Measurements from ENCODE around the gene GALNT7. TPM values are rescaled to one million over a fixed set of nuclear protein-coding genes. Genes with fewer than 3 reads are reported as not detected.

The GALNT7 gene
- total and polyA plus RNA-seq, 10 of the 15 experiments (the other 5 are each of a cell fraction or from before 2014, with no cell fraction given), result 14.2 to 33.2 (median 28.9) TPM

DNA sequence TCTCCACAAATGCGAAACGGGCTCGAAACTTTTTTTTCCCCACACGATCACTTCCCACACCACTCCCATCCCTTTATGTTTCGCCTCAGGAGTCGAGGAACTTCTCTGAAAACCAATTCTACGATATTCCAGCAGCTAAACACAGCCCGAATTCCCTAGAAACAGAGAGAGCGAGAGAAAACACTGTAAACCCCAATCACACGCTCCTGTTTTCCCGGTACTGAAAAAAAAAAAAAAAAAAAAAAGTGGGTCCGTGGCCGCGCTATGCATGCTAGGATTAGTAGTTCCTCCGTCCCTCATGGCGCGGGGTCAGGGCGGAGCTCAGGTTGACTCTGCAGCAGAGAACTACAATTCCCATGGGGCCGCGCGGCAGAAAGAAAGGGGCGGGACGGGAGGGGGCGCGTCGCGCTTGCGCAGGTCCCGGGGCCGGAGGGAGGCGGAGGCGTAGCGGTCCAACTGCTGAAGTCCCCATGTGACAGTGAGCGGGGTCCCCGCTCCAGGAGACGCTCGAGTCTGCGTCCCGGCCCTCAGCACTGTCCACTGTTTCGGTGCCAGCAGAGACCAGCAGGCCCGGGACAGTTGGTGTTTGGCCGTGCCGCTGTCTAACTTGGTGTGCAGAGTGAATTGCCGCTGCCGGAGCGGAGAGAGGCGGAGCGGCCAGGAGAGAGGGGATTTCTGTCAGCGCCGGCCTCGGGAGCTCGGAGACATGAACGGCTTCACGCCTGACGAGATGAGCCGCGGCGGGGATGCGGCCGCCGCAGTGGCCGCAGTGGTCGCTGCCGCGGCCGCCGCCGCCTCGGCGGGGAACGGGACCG is 202.1 kb downstream of the GALNT7 start, which contains the start of gene SAP30 (continued):
- TF ChIP-seq POLR2AphosphoS2 (IDR thresholded peaks at IDR 0.05; ENCODE audit: low read depth, low read length) (peak; percentile 68), KDM1A (IDR thresholded peaks at IDR 0.05; ENCODE audit: borderline replicate concordance) (no peak), TAF1 (IDR thresholded peaks at IDR 0.05; ENCODE audit: borderline replicate concordance, low read depth, low read length) (peak; percentile 9; the same call in 1 of the 2 replicates), ZBTB40 (IDR thresholded peaks at IDR 0.05; ENCODE audit: borderline replicate concordance) (peak; percentile 39; the same call in 1 of the 2 replicates), BACH1 (IDR thresholded peaks at IDR 0.05; ENCODE audit: borderline replicate concordance) (peak; percentile 75; the same call in 1 of the 2 replicates), SREBF1 (IDR thresholded peaks at IDR 0.05; ENCODE audit: low read length) (peak; percentile 85), NRF1 (conservative IDR thresholded peaks at IDR 0.05; ENCODE audit: low read depth, low read length) (peak; percentile 84), CHD2 (IDR thresholded peaks at IDR 0.05; ENCODE audit: borderline replicate concordance, low read depth, low read length) (peak; percentile 40; the same call in 1 of the 2 replicates), RUNX3 (IDR thresholded peaks at IDR 0.05; ENCODE audit: low read length) (peak; percentile 43; the same call in 1 of the 2 replicates), USF1 (IDR thresholded peaks at IDR 0.05; ENCODE audit: borderline replicate concordance, extremely low read length, insufficient read depth, low read depth, low read length) (peak; percentile 79), IKZF2 (IDR thresholded peaks at IDR 0.05) (peak; percentile 12 to 71; a peak in 3 of 4 replicates), TARDBP (IDR thresholded peaks at IDR 0.05; ENCODE audit: borderline replicate concordance) (peak; percentile 37; the same call in 1 of the 2 replicates), JUND (IDR thresholded peaks at IDR 0.05; ENCODE audit: low read depth, low read length) (no peak), NFYB (IDR thresholded peaks at IDR 0.05; ENCODE audit: insufficient read depth, low read depth, low read length) (no peak), HDAC6 (IDR thresholded peaks at IDR 0.05; ENCODE audit: unreplicated experiment) (no peak), GATAD2B (conservative IDR thresholded peaks at IDR 0.05; ENCODE audit: low read depth) (peak; percentile 64), IKZF1 (conservative IDR thresholded peaks at IDR 0.05) (peak; percentile 72), TBL1XR1 (IDR thresholded peaks at IDR 0.05; ENCODE audit: low read depth, low read length) (peak; percentile 73; the same call in 1 of the 2 replicates), SPI1 (IDR thresholded peaks at IDR 0.05; ENCODE audit: borderline replicate concordance, insufficient read depth, low read depth, low read length) (no peak), PAX8 (IDR thresholded peaks at IDR 0.05) (no peak), HDGF (IDR thresholded peaks at IDR 0.05) (0 out of 2 replicates have a peak, but pooled peaks have one; percentile 25), RAD51 (IDR thresholded peaks at IDR 0.05) (peak; percentile 75), MEF2B (IDR thresholded peaks at IDR 0.05; ENCODE audit: partially characterized antibody, poor library complexity, severe bottlenecking) (peak; percentile 6), SIX5 (IDR thresholded peaks at IDR 0.05; ENCODE audit: low read depth, low read length, severe bottlenecking) (peak; percentile 88), DPF2 (IDR thresholded peaks at IDR 0.05) (peak; percentile 71), MXI1 (IDR thresholded peaks at IDR 0.05; ENCODE audit: low read depth, low read length) (peak; percentile 97)

All from GM12878 (cell line).